Lower leg skin (tissue), 4 donors: ENCODE data around the gene TSPYL2. TPM values are rescaled to one million over a fixed set of nuclear protein-coding genes. Genes with fewer than 3 reads are reported as not detected.
A peak's percentile ranks its signal among the peaks of the same experiment; 100 is the strongest.

ENCODE experiments used
- DNase-seq, 2 donors: peaks; one replicate each; pipeline ENCODE4 v3.0.0-alpha.2; 2019; ENCODE audit warnings: low spot score in 2 of 2
- H3K4me3 ChIP-seq: fragments of 200-600 bp; sonication (generic); 2 replicates; pipeline ENCODE4 v1.5.1; 2017; ENCODE audit warnings: mild to moderate bottlenecking, low read depth; ENCODE audit not compliant: poor library complexity, severe bottlenecking
- POLR2A ChIP-seq, 2 donors: fragments of 450-650 bp; IDR thresholded peaks; one replicate each; pipeline ENCODE4 v1.6.1; 2016 to 2017; ENCODE audit warnings: antibody characterized with exemption in 2 of 2, mild to moderate bottlenecking in 1 of 2, moderate library complexity in 1 of 2
- WGBS, 2 donors: methylation state at CpG; one replicate each; pipeline ENCODE4 v1.1.5; 2018; 5-methylcytosine and 5-hydroxymethylcytosine counted together
- intact Hi-C: fragments of 100-400 bp; cut with DNase I; formaldehyde crosslinking; loops from one replicate; pipeline ENCODE4 v1.15.0; 2023; ENCODE audit warnings: low total_unique reads
- total RNA-seq, 4 donors: library from RNA; depleted of rRNA; stranded (reverse); fragments of >200 nt; gene quantifications; one replicate each; pipeline ENCODE4 v1.1.0, GENCODE V29; 2016
- TF ChIP-seq, protein P1 (sequence below), 3 donors: fragments of 450-650 bp; IDR thresholded peaks; one replicate each; pipeline ENCODE4 v1.5.1; 2016; ENCODE audit warnings: antibody characterized with exemption in 3 of 3, mild to moderate bottlenecking in 3 of 3, moderate library complexity in 2 of 3

The TSPYL2 gene
- total RNA-seq, 4 donors from 2014 or later, result 23.4 to 52.1 (median 36.5) TPM

- intact Hi-C loops, result no loop called here
- WGBS, 2 donors, result 79 to 89% methylated on average over 3 of the region's 3 CpGs
- DNase-seq, result no peak
- H3K4me3 ChIP-seq, result no peak overlapping the region
- TF ChIP-seq, protein P1, sequence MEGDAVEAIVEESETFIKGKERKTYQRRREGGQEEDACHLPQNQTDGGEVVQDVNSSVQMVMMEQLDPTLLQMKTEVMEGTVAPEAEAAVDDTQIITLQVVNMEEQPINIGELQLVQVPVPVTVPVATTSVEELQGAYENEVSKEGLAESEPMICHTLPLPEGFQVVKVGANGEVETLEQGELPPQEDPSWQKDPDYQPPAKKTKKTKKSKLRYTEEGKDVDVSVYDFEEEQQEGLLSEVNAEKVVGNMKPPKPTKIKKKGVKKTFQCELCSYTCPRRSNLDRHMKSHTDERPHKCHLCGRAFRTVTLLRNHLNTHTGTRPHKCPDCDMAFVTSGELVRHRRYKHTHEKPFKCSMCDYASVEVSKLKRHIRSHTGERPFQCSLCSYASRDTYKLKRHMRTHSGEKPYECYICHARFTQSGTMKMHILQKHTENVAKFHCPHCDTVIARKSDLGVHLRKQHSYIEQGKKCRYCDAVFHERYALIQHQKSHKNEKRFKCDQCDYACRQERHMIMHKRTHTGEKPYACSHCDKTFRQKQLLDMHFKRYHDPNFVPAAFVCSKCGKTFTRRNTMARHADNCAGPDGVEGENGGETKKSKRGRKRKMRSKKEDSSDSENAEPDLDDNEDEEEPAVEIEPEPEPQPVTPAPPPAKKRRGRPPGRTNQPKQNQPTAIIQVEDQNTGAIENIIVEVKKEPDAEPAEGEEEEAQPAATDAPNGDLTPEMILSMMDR (IDR thresholded peaks at IDR 0.05), result no peak
- no peak for TF ChIP-seq POLR2A (IDR thresholded peaks at IDR 0.05)
Observed at GRCh38 chrX:53128097-53128749, 46.1 kb downstream of the TSPYL2 start.

DNA sequence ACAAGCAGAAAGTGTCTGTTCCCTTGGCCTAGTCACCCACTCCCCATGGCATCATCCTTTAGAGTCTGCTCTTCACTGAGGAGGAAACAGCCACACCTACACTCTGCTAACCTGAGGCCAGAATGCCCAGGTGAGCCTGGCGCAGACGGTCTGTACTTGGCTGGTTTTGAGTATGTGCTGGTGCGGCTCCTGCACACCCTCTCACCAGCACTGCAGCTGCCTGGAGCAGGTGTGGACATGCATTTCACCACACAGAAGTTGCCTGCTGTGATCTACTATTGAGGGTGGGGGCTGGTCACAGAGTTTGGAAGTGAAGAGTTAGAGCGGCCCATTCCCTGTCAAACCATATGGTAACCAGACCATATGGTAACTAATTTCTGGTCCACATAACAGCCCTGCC is 51.2 kb downstream of the TSPYL2 start:
- DNase-seq, result peak in 1 of 2 donors; percentile 34
- H3K4me3 ChIP-seq, result no peak overlapping the region
- WGBS, 2 donors, result 60 to 67% methylated on average over 1 to 4 of the region's 4 CpGs
- TF ChIP-seq, protein P1 (IDR thresholded peaks at IDR 0.05), result no peak
- intact Hi-C loops, result no loop called here

GRCh38 chrX:53135581-53135980 is 53.4 kb downstream of the TSPYL2 start:
- no peak overlapping the region for H3K4me3 ChIP-seq
- DNase-seq, result no peak
- TF ChIP-seq POLR2A (IDR thresholded peaks at IDR 0.05), result no peak
- TF ChIP-seq, protein P1 (IDR thresholded peaks at IDR 0.05), result no peak
- WGBS, 2 donors, result 72 to 96% methylated on average over 2 of the region's 2 CpGs
- intact Hi-C loops, result no loop called here

Other genes with a start within 250 kb of the TSPYL2 start
- not detected for gene XAGE3, start 214.3 kb upstream of the TSPYL2 start, total RNA-seq
- 10 to 100 TPM; 42.6 to 50.9 (median 44.6) TPM for gene FAM156B, start 185.0 kb upstream of the TSPYL2 start, total RNA-seq
- 10 to 100 TPM; 12.7 to 19.1 (median 16.5) TPM for gene FAM156A, start 123.8 kb upstream of the TSPYL2 start, total RNA-seq
- gene GPR173, start 33.6 kb upstream of the TSPYL2 start, total RNA-seq, result under 1 TPM; 0.23 to 0.88 (median 0.49) TPM
- 10 to 100 TPM; 12.5 to 28.1 (median 21.8) TPM for gene KANTR, start 11.8 kb downstream of the TSPYL2 start, total RNA-seq
- gene KDM5C, start 142.8 kb downstream of the TSPYL2 start, total RNA-seq, result 100 to 1,000 TPM in 3 of 4 donors, 10 to 100 TPM in 1; 81.8 to 210 (median 145) TPM
- gene IQSEC2, start 199.2 kb downstream of the TSPYL2 start, total RNA-seq, result 10 to 100 TPM; 16.3 to 24.2 (median 17.5) TPM